ENCODE measurements around the gene KCNIP1. TPM values are rescaled to one million over a fixed set of nuclear protein-coding genes. Genes with fewer than 3 reads are reported as not detected.

The KCNIP1 gene
- total RNA-seq, 4 donors from 2014 or later: not detected

DNA sequence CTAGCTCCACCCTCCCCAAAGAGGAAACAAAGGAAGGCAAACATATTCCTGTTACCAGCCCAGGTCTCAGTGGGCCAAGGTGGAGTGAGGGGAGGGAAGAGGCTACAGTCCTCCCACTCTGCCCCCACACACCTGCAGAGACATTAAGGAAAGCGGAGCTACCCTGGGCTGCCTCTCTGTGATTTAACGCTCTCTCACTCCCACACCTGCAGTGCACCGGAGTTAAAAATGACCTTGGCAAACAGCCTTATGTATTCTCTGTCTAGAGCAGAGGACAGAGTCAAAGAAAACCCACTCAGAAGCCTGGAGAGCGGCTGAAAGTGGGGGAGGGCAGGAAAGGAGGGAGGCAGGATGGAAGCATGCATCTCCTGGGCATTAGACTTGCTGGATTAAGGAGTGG is 32.7 kb downstream of the KCNIP1 start:
- WGBS, 2 donors: 69 to 78% methylated on average over 4 of the region's 4 CpGs
- no peak overlapping the region for H3K4me3 ChIP-seq (ENCODE audit: low read depth, poor library complexity, severe bottlenecking)
- TF ChIP-seq POLR2A (IDR thresholded peaks at IDR 0.05) (no peak), CTCF (IDR thresholded peaks at IDR 0.05) (no peak)
- peak in 1 of 2 donors; percentile 34 for DNase-seq (ENCODE audit: low spot score in 2 of 2)
- intact Hi-C loops (cut with DNase I; ENCODE audit: low total_unique reads): no loop called here

DNA sequence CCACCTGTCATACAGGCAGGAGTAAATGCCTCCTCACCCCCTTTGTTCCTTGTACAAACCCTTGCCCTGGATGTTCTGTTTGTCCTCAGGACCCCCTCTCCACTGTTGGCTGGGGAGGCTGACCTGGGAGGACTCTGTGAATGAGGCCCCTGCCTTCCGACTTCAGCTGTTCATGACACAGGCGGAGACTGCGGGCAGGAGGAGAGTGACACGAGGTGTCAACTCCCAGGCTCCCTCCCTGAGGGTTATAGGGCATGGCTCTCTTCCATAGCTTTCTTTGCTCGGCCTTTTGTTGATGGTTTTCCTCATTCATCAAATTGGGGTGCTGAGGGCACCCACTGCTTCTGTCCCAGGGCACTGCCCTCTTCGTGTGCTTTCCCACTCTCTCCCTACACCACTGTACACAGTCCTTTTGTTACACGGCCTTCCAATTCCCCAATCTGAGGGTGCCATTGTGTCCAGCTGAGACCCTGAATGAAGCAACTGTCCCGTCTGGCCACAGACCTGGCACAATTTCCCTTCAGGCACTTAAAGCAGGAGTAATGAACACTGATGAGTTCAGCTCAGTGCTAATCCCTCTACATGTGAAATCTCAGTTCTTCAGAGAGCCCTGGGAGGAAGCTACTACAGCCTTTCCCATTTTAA is 33.8 kb downstream of the KCNIP1 start:
- DNase-seq (ENCODE audit: low spot score in 2 of 2): peak in 1 of 2 donors; percentile 43
- intact Hi-C loops (cut with DNase I; ENCODE audit: low total_unique reads): no loop called here
- TF ChIP-seq POLR2A (IDR thresholded peaks at IDR 0.05): no peak
- no peak for TF ChIP-seq CTCF (IDR thresholded peaks at IDR 0.05)
- no peak overlapping the region for H3K4me3 ChIP-seq (ENCODE audit: low read depth, poor library complexity, severe bottlenecking)
- WGBS, 2 donors: 87% methylated on average over 8 of the region's 8 CpGs

DNA sequence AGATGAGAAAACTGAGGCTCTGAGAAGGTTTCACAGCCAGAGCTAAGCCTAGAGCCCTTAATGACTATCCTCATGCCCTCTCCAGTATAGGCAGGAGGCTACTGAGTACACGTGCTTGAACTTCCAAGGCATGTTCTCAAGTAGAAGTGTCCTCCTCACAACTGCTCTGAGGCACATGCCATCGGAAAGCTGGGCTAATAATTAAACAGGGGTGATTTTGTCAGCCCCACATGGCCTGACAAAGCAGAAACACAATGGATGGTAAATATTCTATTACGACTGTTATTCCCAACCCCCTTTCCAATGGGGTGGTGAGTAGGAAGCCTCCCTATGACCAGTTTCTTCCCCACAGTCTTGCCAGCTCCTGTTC is 34.3 kb downstream of the KCNIP1 start:
- intact Hi-C loops (cut with DNase I; ENCODE audit: low total_unique reads): no loop called here
- DNase-seq (ENCODE audit: low spot score in 2 of 2): peak in 1 of 2 donors; percentile 3
- 86 to 91% methylated on average over 3 of the region's 3 CpGs for WGBS, 2 donors
- TF ChIP-seq POLR2A (IDR thresholded peaks at IDR 0.05) (no peak), CTCF (IDR thresholded peaks at IDR 0.05) (no peak)
- H3K4me3 ChIP-seq (ENCODE audit: low read depth, poor library complexity, severe bottlenecking): no peak overlapping the region

DNA sequence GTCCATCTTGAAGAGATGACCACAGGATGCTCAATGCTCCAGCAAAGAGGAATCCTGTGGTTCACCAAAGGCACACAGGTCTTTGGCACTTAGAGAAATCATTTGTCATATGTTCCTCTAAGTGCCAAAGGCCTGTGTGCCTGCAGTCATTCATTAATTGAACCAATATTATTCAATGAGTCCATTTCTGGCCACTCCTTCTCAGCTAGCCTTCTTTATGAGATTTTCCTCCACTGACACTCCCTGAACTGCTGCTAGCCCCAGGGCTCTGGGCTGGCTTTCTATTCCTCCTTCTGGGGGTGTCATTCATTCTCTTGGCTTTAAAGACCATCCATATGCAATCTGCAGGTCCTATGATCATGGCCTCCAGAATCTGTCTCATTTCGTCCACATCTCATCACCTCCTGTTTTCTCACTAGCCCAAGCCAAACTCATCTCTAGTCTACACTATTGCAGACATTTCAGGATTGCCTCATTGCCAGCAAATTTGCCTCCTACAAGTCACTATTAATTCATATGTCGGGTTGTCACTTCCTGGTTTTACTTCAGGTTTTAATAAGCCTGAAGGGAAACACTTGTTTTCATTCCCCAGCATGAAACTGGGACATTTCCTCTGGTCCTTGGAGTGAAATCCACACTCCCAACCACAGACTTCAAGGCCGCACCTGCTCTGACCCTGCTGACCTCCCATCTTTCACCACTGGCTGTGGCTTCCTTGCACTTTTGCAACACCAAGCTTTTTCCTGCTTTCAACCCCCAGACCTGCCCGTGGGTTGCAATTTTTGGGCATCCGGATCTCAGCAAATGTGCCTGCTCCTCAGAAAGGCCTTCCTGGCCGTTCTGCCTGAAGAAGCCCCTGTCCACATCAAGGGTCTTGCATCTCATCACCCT is 35.1 kb downstream of the KCNIP1 start:
- TF ChIP-seq CTCF (IDR thresholded peaks at IDR 0.05): no peak
- TF ChIP-seq POLR2A (IDR thresholded peaks at IDR 0.05): no peak
- intact Hi-C loops (cut with DNase I; ENCODE audit: low total_unique reads): no loop called here
- H3K4me3 ChIP-seq (ENCODE audit: low read depth, poor library complexity, severe bottlenecking): no peak overlapping the region
- DNase-seq (ENCODE audit: low spot score in 2 of 2): peak in 1 of 2 donors; percentile 58
- 71 to 74% methylated on average over 6 of the region's 6 CpGs for WGBS, 2 donors

- WGBS, 2 donors: 80 to 92% methylated on average over 1 of the region's 1 CpG
- TF ChIP-seq POLR2A (IDR thresholded peaks at IDR 0.05) (no peak), CTCF (IDR thresholded peaks at IDR 0.05) (no peak)
- no peak overlapping the region for H3K4me3 ChIP-seq (ENCODE audit: low read depth, poor library complexity, severe bottlenecking)
- intact Hi-C loops (cut with DNase I; ENCODE audit: low total_unique reads): no loop called here
- peak in 1 of 2 donors; percentile 8 for DNase-seq (ENCODE audit: low spot score in 2 of 2)
Measured at GRCh38 chr5:170540271-170540670, 36.5 kb downstream of the KCNIP1 start.
